Testis (tissue), 2 donors: ENCODE data around the gene RHEB.
"Not testable (repeated sequence)": the region's sequence is repeated elsewhere in the genome, so short reads cannot be mapped to it uniquely, and the experiment has no call there.

Source experiments
- POLR2A ChIP-seq: fragments of 450-650 bp; IDR thresholded peaks from one replicate; pipeline ENCODE4 v1.6.1; 2017; ENCODE audit warnings: antibody characterized with exemption, mild to moderate bottlenecking, moderate library complexity
- TF ChIP-seq, protein P1 (sequence below), 3 experiments: fragments of 450-650 bp in 2 of 3; fragments of 200-600 bp in 1 of 3; sonication (generic) in 1 of 3; IDR thresholded peaks; one replicate each; pipeline ENCODE4 v1.5.1; 2016 to 2019; ENCODE audit warnings: antibody characterized with exemption in 3 of 3, mild to moderate bottlenecking in 2 of 3, moderate library complexity in 1 of 3

DNA sequence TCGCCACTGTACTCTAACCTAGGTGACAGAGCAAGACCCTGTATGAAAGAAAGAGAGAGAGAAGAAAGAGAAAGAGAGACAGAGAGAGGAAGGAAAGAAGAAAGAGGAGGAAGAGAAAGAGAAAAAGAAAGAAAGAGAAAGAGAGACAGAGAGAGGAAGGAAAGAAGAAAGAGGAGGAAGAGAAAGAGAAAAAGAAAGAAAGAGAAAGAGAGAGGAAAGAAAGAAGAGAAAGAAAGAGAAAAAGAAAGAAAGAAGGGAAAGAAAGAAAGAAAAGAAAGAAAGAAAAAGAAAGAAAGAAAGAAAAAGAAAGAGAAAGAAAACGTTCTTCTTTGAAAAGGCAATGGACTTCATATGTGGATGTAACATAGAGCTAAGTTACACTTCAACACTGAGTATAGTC is 16.5 kb upstream of the RHEB start:
- TF ChIP-seq, protein P1, sequence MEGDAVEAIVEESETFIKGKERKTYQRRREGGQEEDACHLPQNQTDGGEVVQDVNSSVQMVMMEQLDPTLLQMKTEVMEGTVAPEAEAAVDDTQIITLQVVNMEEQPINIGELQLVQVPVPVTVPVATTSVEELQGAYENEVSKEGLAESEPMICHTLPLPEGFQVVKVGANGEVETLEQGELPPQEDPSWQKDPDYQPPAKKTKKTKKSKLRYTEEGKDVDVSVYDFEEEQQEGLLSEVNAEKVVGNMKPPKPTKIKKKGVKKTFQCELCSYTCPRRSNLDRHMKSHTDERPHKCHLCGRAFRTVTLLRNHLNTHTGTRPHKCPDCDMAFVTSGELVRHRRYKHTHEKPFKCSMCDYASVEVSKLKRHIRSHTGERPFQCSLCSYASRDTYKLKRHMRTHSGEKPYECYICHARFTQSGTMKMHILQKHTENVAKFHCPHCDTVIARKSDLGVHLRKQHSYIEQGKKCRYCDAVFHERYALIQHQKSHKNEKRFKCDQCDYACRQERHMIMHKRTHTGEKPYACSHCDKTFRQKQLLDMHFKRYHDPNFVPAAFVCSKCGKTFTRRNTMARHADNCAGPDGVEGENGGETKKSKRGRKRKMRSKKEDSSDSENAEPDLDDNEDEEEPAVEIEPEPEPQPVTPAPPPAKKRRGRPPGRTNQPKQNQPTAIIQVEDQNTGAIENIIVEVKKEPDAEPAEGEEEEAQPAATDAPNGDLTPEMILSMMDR (IDR thresholded peaks at IDR 0.05): not testable (repeated sequence)
- not testable (repeated sequence) for TF ChIP-seq POLR2A
